Bronchial epithelial cell (primary cell): ENCODE data around the gene C1QTNF1. TPM values are rescaled to one million over a fixed set of nuclear protein-coding genes. Genes with fewer than 3 reads are reported as not detected.
"Not testable (repeated sequence)": the region's sequence is repeated elsewhere in the genome, so short reads cannot be mapped to it uniquely, and the experiment has no call there.

Experiments
- DNase-seq: peaks from one replicate; pipeline ENCODE4 v3.0.0-alpha.2; 2010; ENCODE audit warnings: low read depth
- FAIRE-seq: peaks from 2 replicates; lab custom pipeline; 2011; peaks lifted over from hg19 to GRCh38; lab: Jason Lieb, UNC
- H3K27me3 ChIP-seq: 2 replicates; pipeline ENCODE4 v1.5.1; 2011; ENCODE audit warnings: low read length; ENCODE audit not compliant: control insufficient read depth, insufficient read depth
- H3K36me3 ChIP-seq: 2 replicates; pipeline ENCODE4 v1.5.1; 2011; ENCODE audit warnings: low read length; ENCODE audit not compliant: control insufficient read depth, insufficient read depth
- H3K4me3 ChIP-seq: 2 replicates; pipeline ENCODE4 v1.5.1; 2011; ENCODE audit warnings: mild to moderate bottlenecking, low read depth, low read length, control low read depth
- CTCF ChIP-seq: IDR thresholded peaks from 2 replicates; pipeline ENCODE4 v1.5.1; 2011; ENCODE audit warnings: mild to moderate bottlenecking, moderate library complexity, low read length, control low read depth, inconsistent platforms; ENCODE audit not compliant: insufficient read depth, severe bottlenecking
- total RNA-seq: library from RNA; depleted of rRNA; stranded (reverse); fragments of >200 nt; gene quantifications from 2 replicates; pipeline ENCODE4 v1.2.1, GENCODE V29; 2014

The C1QTNF1 gene
- total RNA-seq, 1 donor from 2014 or later: 0.79 TPM

GRCh38 chr17:79073706-79074088, 49.7 kb downstream of the C1QTNF1 start:
- Histone ChIP-seq H3K36me3 (peaks cover 2% of the 10 kb centered on the region), H3K4me3 (no peak overlapping the region), H3K27me3 (no peaks in the 10 kb centered on the region)
- TF ChIP-seq CTCF: no peak
- DNase-seq (no peak), FAIRE-seq (no peak)

DNA sequence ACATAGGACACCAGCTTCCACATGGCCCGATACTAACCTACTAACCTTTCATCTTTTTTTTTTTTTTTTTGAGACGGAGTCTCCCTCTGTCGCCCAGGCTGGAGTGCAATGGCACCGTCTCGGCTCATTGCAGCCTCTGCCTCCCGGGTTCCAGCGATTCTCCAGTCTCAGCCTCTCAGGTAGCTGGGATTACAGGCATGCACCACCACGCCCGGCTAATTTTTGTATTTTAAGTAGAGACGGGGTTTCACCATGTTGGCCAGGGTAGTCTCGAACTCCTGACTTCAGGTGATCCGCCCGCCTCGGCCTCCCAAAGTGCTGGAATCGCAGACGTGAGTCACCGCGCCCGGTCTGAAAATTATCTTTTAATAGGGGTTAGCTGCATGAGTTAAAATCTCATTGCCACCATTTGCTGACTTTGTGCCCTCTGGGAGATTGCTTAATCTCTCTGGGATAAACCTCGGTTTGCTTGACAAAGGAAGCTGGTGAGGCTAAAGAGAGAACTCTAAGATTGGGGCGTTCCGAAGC, 50.2 kb downstream of the C1QTNF1 start:
- H3K36me3 ChIP-seq, DNase-seq, H3K27me3 ChIP-seq, FAIRE-seq: not testable (repeated sequence)
- peak overlapping the region; percentile 12 for H3K4me3 ChIP-seq

DNA sequence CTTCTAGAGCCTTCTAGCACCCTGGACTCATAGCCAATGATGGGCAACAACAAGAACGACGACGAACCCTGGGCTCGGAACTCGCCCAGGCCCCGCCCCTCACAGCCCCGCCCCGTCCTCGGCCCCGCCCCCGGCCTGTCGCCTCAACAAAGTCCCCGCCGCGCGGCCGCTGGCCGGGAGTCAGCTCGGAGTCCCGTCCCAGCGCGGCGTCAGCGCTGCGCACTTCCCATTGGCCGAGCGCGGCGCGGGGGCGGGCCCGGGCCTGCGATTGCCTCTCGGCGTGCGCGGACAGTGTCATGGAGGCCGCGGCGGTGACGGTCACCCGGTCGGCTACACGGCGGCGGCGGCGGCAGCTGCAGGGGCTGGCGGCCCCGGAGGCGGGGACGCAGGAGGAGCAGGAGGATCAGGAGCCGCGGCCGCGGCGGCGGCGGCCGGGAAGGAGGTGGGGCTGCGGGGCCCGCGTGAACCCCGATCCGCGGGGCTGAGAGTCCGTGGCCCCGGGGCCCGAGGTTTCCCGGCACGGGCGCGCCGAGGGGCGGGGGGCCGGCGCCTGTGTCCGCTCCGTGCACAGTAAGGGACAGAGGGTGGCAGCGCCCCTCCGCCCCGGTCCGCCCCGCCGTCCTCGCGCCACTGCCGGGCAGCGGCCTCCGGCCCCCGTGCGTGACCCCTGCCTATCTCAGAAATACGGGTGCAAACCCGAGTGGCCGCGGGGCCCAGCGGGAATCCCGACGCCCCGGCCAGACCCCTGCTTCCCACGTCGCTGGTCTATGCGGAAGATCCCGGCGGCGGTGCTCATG, 50.9 kb downstream of the C1QTNF1 start, which contains the start of gene ENGASE:
ENGASE (plus strand) TSS at position 176 of the 797 bp plus-strand sequence; CDS start at position 297, 121 bp downstream.
- Histone ChIP-seq H3K4me3 (peak within 1 kb of the TSS; percentile 68), H3K36me3 (peaks cover 3% of the 10 kb centered on the region), H3K27me3 (no peaks in the 10 kb centered on the region)
- TF ChIP-seq CTCF: no peak
- peak; percentile 83 for DNase-seq
- no peak for FAIRE-seq

DNA sequence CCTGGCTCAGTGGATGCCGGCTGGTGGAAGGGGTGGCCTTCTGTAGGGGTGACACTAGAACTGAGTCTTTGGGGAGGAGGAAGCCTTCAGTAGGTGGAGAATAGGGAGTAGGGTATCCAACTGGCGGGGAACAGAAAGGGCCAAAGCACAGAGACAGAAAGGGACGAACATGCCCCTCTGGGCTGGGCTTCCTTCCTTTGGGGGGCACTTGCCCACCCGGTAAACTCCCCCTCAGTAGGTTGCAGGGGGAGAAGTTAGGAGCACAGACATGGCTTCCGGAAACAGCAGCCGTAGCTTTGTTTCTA, 51.4 kb downstream of the C1QTNF1 start:
- DNase-seq (no peak), FAIRE-seq (no peak)
- Histone ChIP-seq H3K36me3 (peaks cover 3% of the 10 kb centered on the region), H3K27me3 (no peaks in the 10 kb centered on the region), H3K4me3 (peak overlapping the region; percentile 68)
- no peak for TF ChIP-seq CTCF

DNA sequence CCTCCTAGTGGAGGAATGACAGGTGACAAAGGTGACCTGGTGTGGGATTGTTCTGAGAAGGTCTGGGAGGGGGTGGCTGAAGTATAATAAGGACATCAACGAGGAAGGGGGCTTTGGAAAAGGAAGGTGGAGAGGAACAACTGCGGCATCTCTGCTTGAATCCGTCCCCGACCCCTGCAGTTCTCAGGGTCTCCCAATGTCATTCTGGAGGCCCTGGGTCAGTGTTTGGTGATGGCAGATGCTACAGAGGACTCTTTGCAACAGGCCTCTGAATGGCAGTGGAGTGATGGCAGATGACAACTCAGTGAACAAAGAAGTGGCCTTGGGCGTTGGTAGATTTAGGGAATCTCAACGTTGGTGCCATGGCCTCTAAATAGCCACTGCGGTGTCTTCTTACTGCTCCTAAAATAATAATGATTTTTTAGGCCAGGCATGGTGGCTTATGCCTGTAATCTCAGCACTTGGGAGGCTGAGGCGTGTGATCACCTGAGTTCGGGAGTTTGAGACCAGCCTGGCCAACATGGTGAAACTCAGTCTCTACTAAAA, 52.0 kb downstream of the C1QTNF1 start:
- no peak for FAIRE-seq
- H3K36me3 ChIP-seq: peaks cover 4% of the 10 kb centered on the region
- H3K4me3 ChIP-seq: no peak overlapping the region
- H3K27me3 ChIP-seq: no peaks in the 10 kb centered on the region
- TF ChIP-seq CTCF: no peak
- DNase-seq: no peak

DNA sequence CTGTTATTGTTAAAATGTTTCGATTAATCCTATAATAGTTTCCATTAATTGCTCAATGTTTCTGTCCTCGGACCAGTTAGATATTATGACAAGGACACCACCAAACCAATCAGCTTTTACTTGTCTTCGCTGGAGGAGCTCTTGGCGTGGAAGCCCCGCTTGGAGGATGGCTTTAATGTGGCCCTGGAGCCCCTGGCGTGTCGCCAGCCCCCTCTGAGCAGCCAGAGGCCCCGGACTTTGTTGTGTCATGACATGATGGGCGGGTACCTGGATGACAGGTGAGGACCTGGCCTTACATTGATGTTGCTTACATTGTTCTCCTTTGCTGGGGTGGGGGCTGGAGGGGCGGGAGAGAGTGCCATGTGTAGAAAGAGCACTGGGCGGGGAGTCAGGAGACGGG, 53.6 kb downstream of the C1QTNF1 start:
- Histone ChIP-seq H3K4me3 (no peak overlapping the region), H3K36me3 (peaks cover 5% of the 10 kb centered on the region), H3K27me3 (no peaks in the 10 kb centered on the region)
- FAIRE-seq (no peak), DNase-seq (no peak)
- no peak for TF ChIP-seq CTCF
